GM18951 (cell line): ENCODE results near the gene FIGLA.

Experiments used
- POLR2A ChIP-seq: IDR thresholded peaks from 4 replicates; pipeline ENCODE4 v1.6.1; 2011; ENCODE audit warnings: mild to moderate bottlenecking; ENCODE audit not compliant: insufficient read length, insufficient read depth; ENCODE audit errors: extremely low read depth
- in situ Hi-C: fragments of 300-500 bp; cut with MboI; formaldehyde crosslinking; loops from one replicate; pipeline ENCODE4 v1.12.0; 2022; ENCODE audit warnings: low sequenced_read_pairs, mixed read lengths, inconsistent platforms; ENCODE audit not compliant: unreplicated experiment

The FIGLA gene

DNA sequence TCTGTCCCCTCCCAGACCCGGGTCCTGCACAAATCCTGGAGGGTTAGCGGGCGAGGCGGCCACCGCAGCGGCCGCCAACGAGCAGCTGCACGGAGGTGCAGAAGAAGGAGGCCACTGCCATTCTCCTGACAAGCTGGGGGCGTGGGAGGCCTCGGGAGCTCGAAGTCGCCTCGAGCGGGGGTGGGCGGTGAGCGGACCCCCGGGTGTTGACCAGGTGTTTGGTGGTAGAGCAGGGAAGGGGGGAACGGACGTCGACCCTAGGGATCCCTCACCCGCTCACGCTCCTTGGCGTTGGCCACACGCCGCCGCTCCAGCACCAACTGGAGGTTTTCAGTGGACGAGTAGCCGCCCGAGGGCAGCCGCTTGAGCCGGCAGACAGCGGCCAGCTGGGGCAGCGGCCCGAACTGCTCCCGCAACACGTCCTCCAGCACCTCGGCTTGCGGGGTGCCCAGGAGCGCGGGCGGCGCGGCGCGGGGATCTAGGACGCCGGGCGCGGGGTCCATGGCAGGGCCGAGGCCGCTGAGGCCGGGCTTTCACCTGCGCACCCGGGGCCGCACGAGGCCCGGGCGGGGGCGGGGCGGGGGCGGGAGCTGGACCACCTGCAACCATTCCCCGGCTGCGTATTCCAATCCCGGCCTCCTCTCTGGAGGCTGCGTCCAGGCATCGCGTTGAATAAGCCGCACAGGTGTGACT lies at the start of gene FIGLA:
FIGLA (minus strand) TSS at position 508 of the 693 bp plus-strand sequence; CDS start at position 503, 5 bp downstream.
- in situ Hi-C loops: no loop called here
- no peak for TF ChIP-seq POLR2A

DNA sequence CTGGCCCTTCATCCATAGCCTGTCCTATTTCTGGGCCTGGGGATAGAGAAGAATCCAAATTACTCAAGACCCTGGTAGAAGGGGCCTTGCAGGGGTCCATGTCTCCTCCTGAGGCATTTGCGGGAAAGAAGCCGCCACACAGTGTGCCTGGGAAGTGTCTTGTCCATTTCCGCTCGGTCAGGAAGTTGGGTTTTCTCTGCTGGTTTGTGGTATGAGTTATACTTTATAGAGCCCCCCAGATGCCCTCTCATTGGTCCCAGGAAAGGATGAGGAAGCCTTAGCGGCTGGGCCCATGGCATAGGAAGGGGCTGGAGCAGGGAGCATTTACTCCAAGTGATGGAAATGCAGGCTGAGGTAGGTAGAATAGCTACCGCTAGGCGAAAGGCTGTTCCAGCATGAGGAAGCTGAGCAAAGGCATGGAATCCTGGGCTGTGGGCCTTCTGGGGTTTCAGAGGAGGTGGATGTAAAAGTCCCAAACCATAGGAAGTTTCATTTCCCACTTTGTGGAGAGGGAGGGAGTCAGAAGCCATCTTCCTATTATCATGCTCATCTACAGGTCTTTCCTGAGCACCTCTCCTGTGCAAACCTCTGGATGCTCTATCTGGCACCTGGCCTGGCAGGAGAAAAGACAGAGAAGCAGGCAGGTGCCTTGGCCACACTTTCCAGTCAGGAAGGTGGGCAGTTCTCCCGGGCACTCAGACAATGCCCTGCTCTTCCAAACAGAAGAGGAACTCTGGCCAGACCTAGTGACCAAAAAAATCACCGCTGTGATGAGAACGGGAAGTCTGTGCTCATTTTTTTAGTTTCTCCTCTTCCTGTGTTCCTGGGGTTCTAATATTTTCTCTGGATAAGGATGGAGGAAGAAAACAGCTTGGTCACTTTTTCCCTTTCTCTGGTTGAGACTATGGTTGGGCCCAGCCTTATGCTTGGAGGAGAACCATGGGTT lies 47.8 kb upstream of the FIGLA start:
- TF ChIP-seq POLR2A: no peak

DNA sequence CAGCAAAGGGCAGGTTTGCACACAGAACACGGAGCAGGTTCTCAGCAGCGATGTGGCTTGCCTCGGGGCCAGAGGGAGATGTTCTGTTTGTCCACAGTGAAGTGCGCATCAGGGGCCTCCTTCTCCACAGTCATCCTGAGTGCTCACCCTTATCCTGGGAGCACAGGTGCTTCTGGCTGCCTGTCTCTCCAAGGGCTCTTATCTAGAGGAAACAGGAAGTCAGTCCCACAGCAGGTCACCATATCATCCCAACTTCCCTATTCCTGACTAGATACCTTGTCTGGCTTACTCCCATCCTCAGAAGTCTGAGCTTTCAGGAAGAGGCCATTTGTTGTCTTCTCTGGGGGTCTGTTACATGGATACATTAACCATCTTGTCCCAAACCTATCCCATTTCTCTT lies 45.2 kb upstream of the FIGLA start, which contains the start of gene CD207:
CD207 (minus strand) TSS at position 174 of the 400 bp plus-strand sequence; CDS start at position 134, 40 bp downstream.
- TF ChIP-seq POLR2A: no peak

More for the DNA sequence above, 47.8 kb upstream of the FIGLA start:
- in situ Hi-C loops: no loop called here

GRCh38 chr2:70834881-70835280 lies 44.4 kb upstream of the FIGLA start:
- TF ChIP-seq POLR2A: no peak
- in situ Hi-C loops: no loop called here

More for the DNA sequence above, 45.2 kb upstream of the FIGLA start, which contains the start of gene CD207:
- in situ Hi-C loops: no loop called here

DNA sequence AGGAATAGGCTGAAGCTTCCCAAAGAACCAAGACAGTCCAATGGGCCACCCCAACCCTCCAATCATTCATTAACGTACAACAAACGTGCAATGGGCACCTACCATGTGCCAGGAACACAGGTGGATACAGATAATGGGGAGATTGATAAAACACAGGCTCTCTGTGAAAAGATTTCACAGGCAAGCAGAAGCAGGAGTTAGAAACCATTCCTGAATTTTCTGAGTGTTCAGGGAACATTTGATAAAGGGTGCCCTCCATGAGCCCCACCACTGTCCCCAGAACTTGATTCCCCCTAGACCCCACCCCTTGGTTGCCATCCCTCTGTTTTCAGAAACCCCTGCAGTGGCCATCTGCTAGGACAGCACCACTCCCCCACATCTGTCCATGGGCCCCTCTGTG lies 43.7 kb upstream of the FIGLA start:
- in situ Hi-C loops: no loop called here
- no peak for TF ChIP-seq POLR2A

DNA sequence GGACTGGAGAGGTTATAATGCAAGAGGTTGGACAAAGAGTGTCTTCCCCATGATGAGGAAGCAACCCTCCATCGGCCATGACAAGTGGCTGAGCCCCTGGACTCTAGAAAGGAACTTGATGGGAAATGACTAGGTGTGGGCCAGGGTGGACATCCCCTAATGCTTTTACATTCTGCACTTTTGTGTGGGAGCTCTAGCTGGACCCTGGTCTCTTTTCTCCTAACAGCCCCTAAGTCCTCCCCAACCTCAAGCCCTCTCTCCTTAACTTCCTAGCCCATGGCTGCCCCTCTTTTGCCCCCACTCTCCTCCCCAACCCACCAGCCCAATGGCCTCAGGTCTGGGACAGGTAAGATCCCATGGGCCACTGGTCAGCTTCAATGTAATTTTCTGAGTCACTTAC lies 42.8 kb upstream of the FIGLA start:
- no peak for TF ChIP-seq POLR2A
- in situ Hi-C loops: no loop called here

- no peak for TF ChIP-seq POLR2A
- in situ Hi-C loops: no loop called here
Measured at GRCh38 chr2:70832386-70832785, 41.9 kb upstream of the FIGLA start.

DNA sequence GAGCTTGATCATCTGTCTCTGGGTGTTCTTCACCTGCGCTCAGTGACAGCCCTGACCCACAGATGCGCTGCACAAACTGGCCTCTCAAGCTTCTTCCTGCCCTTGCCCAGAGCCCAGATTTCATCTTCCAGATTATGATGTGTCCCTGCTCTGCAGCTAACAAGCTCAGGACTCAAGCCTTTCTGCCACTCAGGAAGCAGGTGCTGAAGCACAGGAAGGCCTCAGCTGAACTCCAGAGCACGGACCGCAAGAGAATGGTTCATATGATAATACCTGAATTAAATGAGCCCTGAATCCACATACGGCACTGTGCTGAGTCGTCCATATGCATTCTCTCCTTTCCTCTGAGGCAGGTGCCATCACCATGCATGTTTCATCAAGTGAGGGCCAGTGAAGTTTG lies 41.4 kb upstream of the FIGLA start:
- in situ Hi-C loops: no loop called here
- TF ChIP-seq POLR2A: no peak

- in situ Hi-C loops: no loop called here
- TF ChIP-seq POLR2A: no peak
Measured at GRCh38 chr2:70830366-70830765, 39.9 kb upstream of the FIGLA start.

DNA sequence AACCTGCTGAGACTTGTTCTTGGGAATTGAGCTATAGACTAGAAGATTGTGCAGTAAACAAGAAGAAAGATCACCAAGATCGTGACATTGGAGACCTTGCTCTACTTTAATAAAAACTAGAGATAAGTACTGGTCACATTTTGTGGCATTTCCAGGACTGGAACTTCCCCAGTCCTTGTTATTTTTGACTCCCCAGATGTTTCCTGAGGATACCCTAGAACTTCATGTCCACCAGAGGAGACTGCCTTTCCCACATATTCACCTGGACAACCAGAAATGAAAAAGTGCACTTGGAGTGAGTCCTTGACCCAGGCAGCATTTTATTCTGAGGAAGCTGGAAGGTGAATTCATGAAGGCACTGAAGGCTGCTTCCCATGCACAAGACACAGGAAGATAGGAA lies 39.5 kb upstream of the FIGLA start:
- no peak for TF ChIP-seq POLR2A
- in situ Hi-C loops: no loop called here

DNA sequence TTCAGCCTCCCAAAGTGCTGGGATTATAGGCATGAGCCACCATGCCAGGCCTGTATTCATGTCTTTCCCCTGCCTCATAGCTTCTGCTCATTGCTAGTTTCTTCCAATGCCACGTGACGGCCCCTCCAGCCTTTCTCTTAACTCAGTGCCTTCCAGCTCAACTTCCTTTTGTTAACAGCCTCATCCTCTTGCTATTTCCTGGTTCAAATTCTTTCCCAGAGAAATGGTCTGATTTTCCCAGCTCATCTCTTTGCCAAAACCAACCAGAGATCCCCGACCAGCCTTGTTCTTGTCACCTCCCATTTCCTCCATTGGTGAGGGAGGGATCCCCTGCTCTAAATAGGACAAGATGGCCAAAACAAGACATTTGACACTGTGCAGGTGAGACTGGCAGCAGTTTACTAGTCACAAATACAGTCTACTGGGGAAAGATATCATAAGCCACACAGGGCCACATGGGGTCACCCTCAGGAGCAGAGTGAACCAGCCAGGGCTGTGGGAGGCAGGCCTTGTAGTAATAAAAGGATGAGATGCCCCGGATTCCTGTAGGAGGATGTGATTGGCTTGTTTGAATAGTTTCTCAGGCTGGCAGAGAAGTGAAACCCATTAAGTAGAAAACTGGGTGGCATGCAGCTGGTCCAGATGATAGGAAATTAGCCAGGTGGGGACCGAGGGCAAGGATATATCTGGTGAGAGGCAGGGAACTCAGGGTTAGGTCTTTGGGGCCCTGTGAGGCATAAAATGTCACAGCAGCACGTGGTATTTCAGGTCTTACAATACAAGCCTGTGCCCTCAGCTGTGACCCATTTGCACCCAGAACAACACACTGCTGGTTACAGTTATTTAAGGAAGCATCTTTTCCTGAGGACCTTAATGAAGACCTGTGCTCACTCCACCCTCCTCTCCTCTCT lies 38.7 kb upstream of the FIGLA start:
- TF ChIP-seq POLR2A: no peak
- in situ Hi-C loops: no loop called here

- no peak for TF ChIP-seq POLR2A
- in situ Hi-C loops: no loop called here
Measured at GRCh38 chr2:70828115-70828514, 37.7 kb upstream of the FIGLA start.

- TF ChIP-seq POLR2A: no peak
- in situ Hi-C loops: no loop called here
Measured at GRCh38 chr2:70827388-70827787, 36.9 kb upstream of the FIGLA start.
